HepG2 (cell line): ENCODE results near the gene SH2D2A. TPM values are rescaled to one million over a fixed set of nuclear protein-coding genes. Genes with fewer than 3 reads are reported as not detected.
A peak's percentile ranks its signal among the peaks of the same experiment; 100 is the strongest.

Experiments
- ATAC-seq: fragments of 200-7000 bp; cut with Tn5 transposase; 3 replicates; pipeline ENCODE4 v1.9.1; 2020; ENCODE audit warnings: mild to moderate bottlenecking, moderate library complexity
- BruUV-seq: library from RNA; stranded (reverse); fragments of 400-500 nt; replicated peaks from 2 replicates; lab custom pipeline; 2021; lab: Mats Ljungman, UMichigan
- CTCF ChIA-PET: fragments of 300-600 bp; formaldehyde crosslinking; extraction: SDS; loops from one replicate; lab custom pipeline; 2021; ENCODE audit warnings: low total read pairs, inconsistent platforms, low intra/inter-chr PET ratio; lab: Yijun Ruan, JAX
- POLR2A ChIA-PET: fragments of 350-600 bp; sonication (Branson Sonifier 250); formaldehyde crosslinking; loops from one replicate; lab custom pipeline; 2020; ENCODE audit warnings: antibody characterized with exemption, inconsistent platforms; lab: Yijun Ruan, JAX
- DNase-seq: peaks from one replicate; pipeline ENCODE4 v3.0.0-alpha.2; 2015; ENCODE audit warnings: low spot score
- FAIRE-seq: peaks from 3 replicates; lab custom pipeline; 2011; peaks lifted over from hg19 to GRCh38; lab: Jason Lieb, UNC
- H2AFZ ChIP-seq: one replicate; pipeline ENCODE4 v1.6.1; 2011; ENCODE audit warnings: low read length, inconsistent platforms
- H3K27ac ChIP-seq: fragments of 300-600 bp; 3 replicates; pipeline ENCODE4 v1.8.0; 2011; ENCODE audit warnings: mixed run types, mild to moderate bottlenecking, mixed read lengths, low read length, inconsistent platforms; ENCODE audit not compliant: insufficient read depth; ENCODE audit errors: extremely low read length
- H3K27me3 ChIP-seq, 2 experiments: fragments of 200-600 bp in 1 of 2; 2 replicates in 1 of 2; 3 replicates in 1 of 2; pipeline versions ENCODE4 v1.6.0 to v1.8.0; 2011; ENCODE audit warnings: low read length in 2 of 2, mild to moderate bottlenecking in 2 of 2, moderate library complexity in 2 of 2, inconsistent platforms in 1 of 2; ENCODE audit not compliant: insufficient read depth in 2 of 2, control insufficient read depth in 1 of 2
- H3K36me3 ChIP-seq, 2 experiments: fragments of 200-600 bp in 1 of 2; replicated peaks in 1 of 2; 2 replicates in 1 of 2; 3 replicates in 1 of 2; pipeline versions ENCODE4 v1.5.1 to v1.8.0; 2011; ENCODE audit warnings: low read length in 2 of 2, inconsistent platforms in 1 of 2; ENCODE audit not compliant: insufficient read depth in 2 of 2, control insufficient read depth in 1 of 2
- H3K4me1 ChIP-seq: 2 replicates; pipeline ENCODE4 v1.5.1; 2012; ENCODE audit warnings: low read length, inconsistent platforms; ENCODE audit not compliant: insufficient read depth
- H3K4me2 ChIP-seq: 2 replicates; pipeline ENCODE4 v1.6.0; 2011; ENCODE audit warnings: low read depth, low read length, inconsistent platforms
- H3K4me3 ChIP-seq, 3 experiments: fragments of 200-600 bp in 1 of 3; sonication (generic), shearing (Covaris generic) in 1 of 3; replicated peaks in 1 of 3; 2 replicates each; pipeline ENCODE4 v1.5.1; 2011 to 2016; ENCODE audit warnings: low read length in 3 of 3, inconsistent platforms in 2 of 3, low read depth in 2 of 3, mild to moderate bottlenecking in 2 of 3, control low read depth in 1 of 3, mixed read lengths in 1 of 3; ENCODE audit not compliant: insufficient read depth in 1 of 3
- H3K79me2 ChIP-seq: one replicate; pipeline ENCODE4 v1.6.1; 2011; ENCODE audit warnings: low read length, inconsistent platforms; ENCODE audit not compliant: insufficient read depth
- H3K9ac ChIP-seq: 2 replicates; pipeline ENCODE4 v1.6.0; 2011; ENCODE audit warnings: mild to moderate bottlenecking, low read depth, low read length, inconsistent platforms; ENCODE audit not compliant: insufficient read depth
- H3K9me3 ChIP-seq: 2 replicates; pipeline ENCODE4 v1.5.1; 2012; ENCODE audit warnings: mild to moderate bottlenecking, low read length
- H4K20me1 ChIP-seq: 2 replicates; pipeline ENCODE4 v1.6.0; 2011; ENCODE audit warnings: inconsistent platforms, mild to moderate bottlenecking, low read length, moderate library complexity; ENCODE audit not compliant: insufficient read depth
- CBX1 ChIP-seq: IDR thresholded peaks from one replicate; pipeline ENCODE4 v1.6.1; 2016; ENCODE audit warnings: antibody characterized with exemption, low read depth
- KLF11 ChIP-seq: IDR thresholded peaks from 2 replicates; pipeline ENCODE4 v1.6.1; 2016; ENCODE audit warnings: missing compliant biosample characterization
- MAZ ChIP-seq, 2 experiments: sonication (generic) in 1 of 2; formaldehyde crosslinking in 1 of 2; IDR thresholded peaks; 2 replicates each; pipeline versions ENCODE4 v1.5.0 to v1.6.1; 2012 to 2020; ENCODE audit warnings: low read depth in 2 of 2, mild to moderate bottlenecking in 2 of 2, borderline replicate concordance in 1 of 2, improper control_type of control experiment in 1 of 2, low read length in 1 of 2, missing genetic modification reagents in 1 of 2, moderate library complexity in 1 of 2
- MEF2D ChIP-seq: sonication (generic); formaldehyde crosslinking; IDR thresholded peaks from 2 replicates; pipeline ENCODE4 v1.5.1; 2020; ENCODE audit warnings: mild to moderate bottlenecking, missing genetic modification reagents
- NFIB ChIP-seq: sonication (generic); formaldehyde crosslinking; IDR thresholded peaks from 2 replicates; pipeline ENCODE4 v1.9.0; 2021; ENCODE audit warnings: missing genetic modification reagents, mild to moderate bottlenecking, borderline replicate concordance
- NR1H2 ChIP-seq: sonication (generic); formaldehyde crosslinking; IDR thresholded peaks from 2 replicates; pipeline ENCODE4 v1.8.1; 2022; ENCODE audit warnings: low read depth, missing genetic modification reagents, borderline replicate concordance
- TOPORS ChIP-seq: sonication (generic); formaldehyde crosslinking; IDR thresholded peaks from 2 replicates; pipeline ENCODE4 v1.8.0; 2023; ENCODE audit warnings: mild to moderate bottlenecking, missing genetic modification reagents
- XRCC5 ChIP-seq: fragments of 200-400 bp; formaldehyde crosslinking; optimal IDR thresholded peaks from 2 replicates; pipeline ENCODE3; 2017; ENCODE audit warnings: mild to moderate bottlenecking, low read length
- YEATS4 ChIP-seq: sonication (generic); formaldehyde crosslinking; IDR thresholded peaks from 2 replicates; pipeline ENCODE4 v1.4.0; 2020; ENCODE audit warnings: missing genetic modification reagents, borderline replicate concordance
- ZBTB7B ChIP-seq: sonication (generic); formaldehyde crosslinking; IDR thresholded peaks from 2 replicates; pipeline ENCODE4 v1.4.0; 2020; ENCODE audit warnings: missing genetic modification reagents
- ZKSCAN5 ChIP-seq: sonication (generic); formaldehyde crosslinking; IDR thresholded peaks from 2 replicates; pipeline ENCODE4 v1.5.1; 2020; ENCODE audit warnings: mild to moderate bottlenecking, missing genetic modification reagents
- ZMYM4 ChIP-seq: sonication (generic); formaldehyde crosslinking; IDR thresholded peaks from 2 replicates; pipeline ENCODE4 v1.8.1; 2023; ENCODE audit warnings: mild to moderate bottlenecking, missing genetic modification reagents
- ZSCAN25 ChIP-seq: sonication (generic); formaldehyde crosslinking; IDR thresholded peaks from 2 replicates; pipeline ENCODE4 v1.8.0; 2022; ENCODE audit warnings: mild to moderate bottlenecking, missing genetic modification reagents
- ZZZ3 ChIP-seq: sonication (generic); formaldehyde crosslinking; IDR thresholded peaks from 2 replicates; pipeline ENCODE4 v1.4.0; 2020; ENCODE audit warnings: missing genetic modification reagents, mild to moderate bottlenecking, borderline replicate concordance
- WGBS: methylation state at CpG from one replicate; pipeline ENCODE4 v1.1.6; 2017; ENCODE audit warnings: low lambda C conversion rate; 5-methylcytosine and 5-hydroxymethylcytosine counted together
- in situ Hi-C: cut with HindIII; loops from 2 replicates; pipeline ENCODE4 v1.10.0; 2017; ENCODE audit warnings: low pct_unique_long_range_greater_than_20kb; ENCODE audit not compliant: extremely low pct_ligation_motif_present
- intact Hi-C: fragments of 100-400 bp; cut with micrococcal nuclease; formaldehyde crosslinking; loops from one replicate; pipeline ENCODE4 v1.10.0; 2022; ENCODE audit not compliant: unreplicated experiment
- polyA plus RNA-seq, 8 experiments: library from polyadenylated mRNA; depleted of rRNA in 3 of 8; stranded (reverse) in 7 of 8; unstranded in 1 of 8; fragments of >200 nt; fragmentation: Illumina TruSeq in 4 of 8; extraction: Trizol in 4 of 8; gene quantifications; 2 replicates each; pipeline versions ENCODE4 v1.2.1 to v1.2.3, GENCODE V29; 2011 to 2016; ENCODE audit warnings: low read depth in 4 of 8, missing spikeins in 1 of 8, mixed read lengths in 1 of 8; ENCODE audit not compliant: insufficient read depth in 1 of 8
- total RNA-seq, 5 experiments: library from RNA; depleted of rRNA; stranded (reverse); fragments of >200 nt; fragmentation: Illumina TruSeq; extraction: Trizol; gene quantifications; 2 replicates each; pipeline ENCODE4 v1.2.3, GENCODE V29; 2016; ENCODE audit warnings: low read depth in 1 of 5
- TF ChIP-seq, protein P1 (sequence below): sonication (generic); formaldehyde crosslinking; IDR thresholded peaks from 2 replicates; pipeline ENCODE4 v1.5.0; 2020; ENCODE audit warnings: mild to moderate bottlenecking, missing genetic modification reagents, moderate library complexity
- TF ChIP-seq, protein P2 (sequence below): IDR thresholded peaks from 2 replicates; pipeline ENCODE4 v1.6.1; 2016; ENCODE audit warnings: low read depth, control low read depth
- TF ChIP-seq, protein P3 (sequence below): sonication (generic); formaldehyde crosslinking; IDR thresholded peaks from 2 replicates; pipeline ENCODE4 v1.4.0; 2020; ENCODE audit warnings: missing genetic modification reagents
- TF ChIP-seq, protein P4 (sequence below): sonication (generic); formaldehyde crosslinking; IDR thresholded peaks from 2 replicates; pipeline ENCODE4 v1.4.0; 2020; ENCODE audit warnings: missing genetic modification reagents, borderline replicate concordance

Gene SH2D2A
- total and polyA plus RNA-seq, 2 of the 13 experiments (the other 11 are each of a cell fraction or from before 2014, with no cell fraction given), result 0.57 to 0.73 TPM

DNA sequence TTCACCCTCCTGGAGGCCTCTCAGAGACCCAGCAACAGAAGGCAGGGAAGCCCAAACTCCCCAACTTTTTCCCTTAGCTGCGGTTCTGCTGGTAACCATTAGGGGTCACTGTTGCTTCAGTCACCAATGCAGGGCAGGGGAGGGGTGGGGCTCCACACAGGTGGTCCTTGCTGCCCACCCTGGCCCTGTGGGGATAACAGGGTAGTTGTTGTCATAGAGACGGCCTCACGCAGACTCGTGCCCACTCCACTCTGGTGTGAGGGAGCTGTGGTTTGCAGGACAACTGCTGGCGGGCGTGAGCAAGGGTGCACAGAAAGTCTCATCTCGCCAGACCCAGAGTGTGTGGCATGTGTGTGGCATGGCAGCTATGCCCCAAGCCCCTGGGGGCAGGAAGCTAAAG lies 22.3 kb upstream of the SH2D2A start (continued):
- TF ChIP-seq ZSCAN25 (CRISPR knock-in tag) (0 out of 2 replicates have a peak, but pooled peaks have one; percentile 63), KLF11 (CRISPR knock-in tag) (no peak), TOPORS (CRISPR knock-in tag) (no peak), ZZZ3 (CRISPR knock-in tag) (no peak), ZBTB7B (CRISPR knock-in tag) (0 out of 2 replicates have a peak, but pooled peaks have one; percentile 52), XRCC5 (peak; percentile 15), MAZ (IDR thresholded peaks at IDR 0.05; ENCODE audit: borderline replicate concordance, low read depth, low read length) (0 out of 2 replicates have a peak, but pooled peaks have one; percentile 43), MAZ (CRISPR knock-in tag; IDR thresholded peaks at IDR 0.05; ENCODE audit: low read depth) (no peak), ZKSCAN5 (CRISPR knock-in tag) (no peak)
- TF ChIP-seq, protein P1, sequence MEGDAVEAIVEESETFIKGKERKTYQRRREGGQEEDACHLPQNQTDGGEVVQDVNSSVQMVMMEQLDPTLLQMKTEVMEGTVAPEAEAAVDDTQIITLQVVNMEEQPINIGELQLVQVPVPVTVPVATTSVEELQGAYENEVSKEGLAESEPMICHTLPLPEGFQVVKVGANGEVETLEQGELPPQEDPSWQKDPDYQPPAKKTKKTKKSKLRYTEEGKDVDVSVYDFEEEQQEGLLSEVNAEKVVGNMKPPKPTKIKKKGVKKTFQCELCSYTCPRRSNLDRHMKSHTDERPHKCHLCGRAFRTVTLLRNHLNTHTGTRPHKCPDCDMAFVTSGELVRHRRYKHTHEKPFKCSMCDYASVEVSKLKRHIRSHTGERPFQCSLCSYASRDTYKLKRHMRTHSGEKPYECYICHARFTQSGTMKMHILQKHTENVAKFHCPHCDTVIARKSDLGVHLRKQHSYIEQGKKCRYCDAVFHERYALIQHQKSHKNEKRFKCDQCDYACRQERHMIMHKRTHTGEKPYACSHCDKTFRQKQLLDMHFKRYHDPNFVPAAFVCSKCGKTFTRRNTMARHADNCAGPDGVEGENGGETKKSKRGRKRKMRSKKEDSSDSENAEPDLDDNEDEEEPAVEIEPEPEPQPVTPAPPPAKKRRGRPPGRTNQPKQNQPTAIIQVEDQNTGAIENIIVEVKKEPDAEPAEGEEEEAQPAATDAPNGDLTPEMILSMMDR (CRISPR knock-in tag), result peak; percentile 90

DNA sequence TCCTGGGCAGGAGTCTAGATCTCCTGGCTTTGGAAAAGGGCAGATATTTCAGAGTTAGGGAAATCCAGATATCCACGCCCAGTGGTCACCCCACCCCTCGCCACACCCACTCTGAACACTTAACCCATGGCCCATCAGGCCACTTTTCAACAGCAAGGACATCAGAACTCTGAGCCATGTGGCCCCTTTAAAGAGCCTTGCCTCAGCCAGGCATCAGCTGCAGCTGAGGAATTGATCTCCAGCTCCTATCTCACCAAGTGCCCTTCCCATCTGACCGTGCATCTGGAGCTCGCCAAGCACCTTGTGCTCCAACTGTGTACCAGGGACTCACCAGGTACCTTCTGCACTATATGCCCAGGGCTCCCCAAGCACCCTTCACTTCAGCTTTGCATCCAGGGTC lies 20.2 kb upstream of the SH2D2A start:
- no TSS peak for BruUV-seq
- H3K9ac ChIP-seq, result no peak overlapping the region
- no CpG with 5 or more reads among the region's 4 CpGs for WGBS
- FAIRE-seq (no peak), DNase-seq (no peak), ATAC-seq (no peak)
- no peak overlapping the region for H2AFZ ChIP-seq
- no peak overlapping the region for H3K4me2 ChIP-seq
- CTCF ChIA-PET, result no interaction called here
- H3K27ac ChIP-seq, result no peak overlapping the region
- no peaks in the 10 kb centered on the region for H3K79me2 ChIP-seq
- intact Hi-C loops (no loop called here), in situ Hi-C loops (no loop called here)
- H3K4me3 ChIP-seq, result no peak overlapping the region
- no peaks in the 10 kb centered on the region for H3K4me1 ChIP-seq
- H3K9me3 ChIP-seq, result no peaks in the 10 kb centered on the region
- peaks cover 1 to 46% of the 10 kb centered on the region in 2 experiments; a peak in 3 of 5 replicates for H3K27me3 ChIP-seq
- 0 out of 2 replicates have a peak, but pooled peaks cover 5% of the 10 kb centered on the region for H4K20me1 ChIP-seq
- H3K36me3 ChIP-seq, result no peaks in the 10 kb centered on the region
- POLR2A ChIA-PET, result no interaction called here
- no peak for TF ChIP-seq CBX1
- TF ChIP-seq, protein P2, sequence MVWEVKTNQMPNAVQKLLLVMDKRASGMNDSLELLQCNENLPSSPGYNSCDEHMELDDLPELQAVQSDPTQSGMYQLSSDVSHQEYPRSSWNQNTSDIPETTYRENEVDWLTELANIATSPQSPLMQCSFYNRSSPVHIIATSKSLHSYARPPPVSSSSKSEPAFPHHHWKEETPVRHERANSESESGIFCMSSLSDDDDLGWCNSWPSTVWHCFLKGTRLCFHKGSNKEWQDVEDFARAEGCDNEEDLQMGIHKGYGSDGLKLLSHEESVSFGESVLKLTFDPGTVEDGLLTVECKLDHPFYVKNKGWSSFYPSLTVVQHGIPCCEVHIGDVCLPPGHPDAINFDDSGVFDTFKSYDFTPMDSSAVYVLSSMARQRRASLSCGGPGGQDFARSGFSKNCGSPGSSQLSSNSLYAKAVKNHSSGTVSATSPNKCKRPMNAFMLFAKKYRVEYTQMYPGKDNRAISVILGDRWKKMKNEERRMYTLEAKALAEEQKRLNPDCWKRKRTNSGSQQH (CRISPR knock-in tag), result no peak
- no peak for TF ChIP-seq ZMYM4 (CRISPR knock-in tag)
- TF ChIP-seq, protein P3, sequence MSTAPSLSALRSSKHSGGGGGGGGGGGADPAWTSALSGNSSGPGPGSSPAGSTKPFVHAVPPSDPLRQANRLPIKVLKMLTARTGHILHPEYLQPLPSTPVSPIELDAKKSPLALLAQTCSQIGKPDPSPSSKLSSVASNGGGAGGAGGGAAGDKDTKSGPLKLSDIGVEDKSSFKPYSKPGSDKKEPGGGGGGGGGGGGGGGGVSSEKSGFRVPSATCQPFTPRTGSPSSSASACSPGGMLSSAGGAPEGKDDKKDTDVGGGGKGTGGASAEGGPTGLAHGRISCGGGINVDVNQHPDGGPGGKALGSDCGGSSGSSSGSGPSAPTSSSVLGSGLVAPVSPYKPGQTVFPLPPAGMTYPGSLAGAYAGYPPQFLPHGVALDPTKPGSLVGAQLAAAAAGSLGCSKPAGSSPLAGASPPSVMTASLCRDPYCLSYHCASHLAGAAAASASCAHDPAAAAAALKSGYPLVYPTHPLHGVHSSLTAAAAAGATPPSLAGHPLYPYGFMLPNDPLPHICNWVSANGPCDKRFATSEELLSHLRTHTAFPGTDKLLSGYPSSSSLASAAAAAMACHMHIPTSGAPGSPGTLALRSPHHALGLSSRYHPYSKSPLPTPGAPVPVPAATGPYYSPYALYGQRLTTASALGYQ (CRISPR knock-in tag), result no peak
- no peak for TF ChIP-seq NFIB (CRISPR knock-in tag)
- TF ChIP-seq NR1H2, result no peak
- TF ChIP-seq ZSCAN25 (CRISPR knock-in tag), result no peak
- no peak for TF ChIP-seq MEF2D
- TF ChIP-seq, protein P4, sequence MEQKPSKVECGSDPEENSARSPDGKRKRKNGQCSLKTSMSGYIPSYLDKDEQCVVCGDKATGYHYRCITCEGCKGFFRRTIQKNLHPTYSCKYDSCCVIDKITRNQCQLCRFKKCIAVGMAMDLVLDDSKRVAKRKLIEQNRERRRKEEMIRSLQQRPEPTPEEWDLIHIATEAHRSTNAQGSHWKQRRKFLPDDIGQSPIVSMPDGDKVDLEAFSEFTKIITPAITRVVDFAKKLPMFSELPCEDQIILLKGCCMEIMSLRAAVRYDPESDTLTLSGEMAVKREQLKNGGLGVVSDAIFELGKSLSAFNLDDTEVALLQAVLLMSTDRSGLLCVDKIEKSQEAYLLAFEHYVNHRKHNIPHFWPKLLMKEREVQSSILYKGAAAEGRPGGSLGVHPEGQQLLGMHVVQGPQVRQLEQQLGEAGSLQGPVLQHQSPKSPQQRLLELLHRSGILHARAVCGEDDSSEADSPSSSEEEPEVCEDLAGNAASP (CRISPR knock-in tag), result no peak
- no peak for TF ChIP-seq YEATS4 (CRISPR knock-in tag)
